HepG2 (cell line): ENCODE results near the gene COQ8A. TPM values are rescaled to one million over a fixed set of nuclear protein-coding genes. Genes with fewer than 3 reads are reported as not detected.

Experiments used
- ATAC-seq: fragments of 200-7000 bp; cut with Tn5 transposase; 3 replicates; pipeline ENCODE4 v1.9.1; 2020; ENCODE audit warnings: mild to moderate bottlenecking, moderate library complexity
- BruUV-seq: library from RNA; stranded (reverse); fragments of 400-500 nt; replicated peaks from 2 replicates; lab custom pipeline; 2021; lab: Mats Ljungman, UMichigan
- CTCF ChIA-PET: fragments of 300-600 bp; formaldehyde crosslinking; extraction: SDS; loops from one replicate; lab custom pipeline; 2021; ENCODE audit warnings: low total read pairs, inconsistent platforms, low intra/inter-chr PET ratio; lab: Yijun Ruan, JAX
- POLR2A ChIA-PET: fragments of 350-600 bp; sonication (Branson Sonifier 250); formaldehyde crosslinking; loops from one replicate; lab custom pipeline; 2020; ENCODE audit warnings: antibody characterized with exemption, inconsistent platforms; lab: Yijun Ruan, JAX
- DNase-seq: peaks from one replicate; pipeline ENCODE4 v3.0.0-alpha.2; 2015; ENCODE audit warnings: low spot score
- FAIRE-seq: peaks from 3 replicates; lab custom pipeline; 2011; peaks lifted over from hg19 to GRCh38; lab: Jason Lieb, UNC
- H2AFZ ChIP-seq: one replicate; pipeline ENCODE4 v1.6.1; 2011; ENCODE audit warnings: low read length, inconsistent platforms
- H3K27ac ChIP-seq: fragments of 300-600 bp; 3 replicates; pipeline ENCODE4 v1.8.0; 2011; ENCODE audit warnings: mixed run types, mild to moderate bottlenecking, mixed read lengths, low read length, inconsistent platforms; ENCODE audit not compliant: insufficient read depth; ENCODE audit errors: extremely low read length
- H3K27me3 ChIP-seq, 2 experiments: fragments of 200-600 bp in 1 of 2; 2 replicates in 1 of 2; 3 replicates in 1 of 2; pipeline versions ENCODE4 v1.6.0 to v1.8.0; 2011; ENCODE audit warnings: low read length in 2 of 2, mild to moderate bottlenecking in 2 of 2, moderate library complexity in 2 of 2, inconsistent platforms in 1 of 2; ENCODE audit not compliant: insufficient read depth in 2 of 2, control insufficient read depth in 1 of 2
- H3K36me3 ChIP-seq, 2 experiments: fragments of 200-600 bp in 1 of 2; replicated peaks in 1 of 2; 2 replicates in 1 of 2; 3 replicates in 1 of 2; pipeline versions ENCODE4 v1.5.1 to v1.8.0; 2011; ENCODE audit warnings: low read length in 2 of 2, inconsistent platforms in 1 of 2; ENCODE audit not compliant: insufficient read depth in 2 of 2, control insufficient read depth in 1 of 2
- H3K4me1 ChIP-seq: 2 replicates; pipeline ENCODE4 v1.5.1; 2012; ENCODE audit warnings: low read length, inconsistent platforms; ENCODE audit not compliant: insufficient read depth
- H3K4me2 ChIP-seq: 2 replicates; pipeline ENCODE4 v1.6.0; 2011; ENCODE audit warnings: low read depth, low read length, inconsistent platforms
- H3K4me3 ChIP-seq, 3 experiments: fragments of 200-600 bp in 1 of 3; sonication (generic), shearing (Covaris generic) in 1 of 3; replicated peaks in 1 of 3; 2 replicates each; pipeline ENCODE4 v1.5.1; 2011 to 2016; ENCODE audit warnings: low read length in 3 of 3, inconsistent platforms in 2 of 3, low read depth in 2 of 3, mild to moderate bottlenecking in 2 of 3, control low read depth in 1 of 3, mixed read lengths in 1 of 3; ENCODE audit not compliant: insufficient read depth in 1 of 3
- H3K79me2 ChIP-seq: one replicate; pipeline ENCODE4 v1.6.1; 2011; ENCODE audit warnings: low read length, inconsistent platforms; ENCODE audit not compliant: insufficient read depth
- H3K9ac ChIP-seq: 2 replicates; pipeline ENCODE4 v1.6.0; 2011; ENCODE audit warnings: mild to moderate bottlenecking, low read depth, low read length, inconsistent platforms; ENCODE audit not compliant: insufficient read depth
- H3K9me3 ChIP-seq: 2 replicates; pipeline ENCODE4 v1.5.1; 2012; ENCODE audit warnings: mild to moderate bottlenecking, low read length
- H4K20me1 ChIP-seq: 2 replicates; pipeline ENCODE4 v1.6.0; 2011; ENCODE audit warnings: inconsistent platforms, mild to moderate bottlenecking, low read length, moderate library complexity; ENCODE audit not compliant: insufficient read depth
- HMG20B ChIP-seq: conservative IDR thresholded peaks from 2 replicates; pipeline ENCODE4 v1.6.1; 2016; ENCODE audit warnings: missing genetic modification reagents, missing compliant biosample characterization
- MXD3 ChIP-seq: IDR thresholded peaks from 2 replicates; pipeline ENCODE4 v1.6.1; 2016; ENCODE audit warnings: mild to moderate bottlenecking, missing biosample characterization, missing genetic modification reagents
- NONO ChIP-seq, 2 experiments: fragments of 450-650 bp in 1 of 2; sonication (generic) in 1 of 2; formaldehyde crosslinking in 1 of 2; IDR thresholded peaks in 1 of 2; conservative IDR thresholded peaks in 1 of 2; 2 replicates each; pipeline versions ENCODE4 v1.6.1 to v1.8.0; 2017 to 2022; ENCODE audit warnings: mild to moderate bottlenecking in 1 of 2, missing genetic modification reagents in 1 of 2, moderate library complexity in 1 of 2
- PRDM4 ChIP-seq: sonication (generic); formaldehyde crosslinking; IDR thresholded peaks from 2 replicates; pipeline ENCODE4 v1.9.0; 2021; ENCODE audit warnings: missing genetic modification reagents, borderline replicate concordance
- ZNF546 ChIP-seq: sonication (generic); formaldehyde crosslinking; conservative IDR thresholded peaks from 2 replicates; pipeline ENCODE4 v1.8.1; 2023; ENCODE audit warnings: mild to moderate bottlenecking, missing genetic modification reagents
- WGBS: methylation state at CpG from one replicate; pipeline ENCODE4 v1.1.6; 2017; ENCODE audit warnings: low lambda C conversion rate; 5-methylcytosine and 5-hydroxymethylcytosine counted together
- in situ Hi-C: cut with HindIII; loops from 2 replicates; pipeline ENCODE4 v1.10.0; 2017; ENCODE audit warnings: low pct_unique_long_range_greater_than_20kb; ENCODE audit not compliant: extremely low pct_ligation_motif_present
- intact Hi-C: fragments of 100-400 bp; cut with micrococcal nuclease; formaldehyde crosslinking; loops from one replicate; pipeline ENCODE4 v1.10.0; 2022; ENCODE audit not compliant: unreplicated experiment
- polyA plus RNA-seq, 8 experiments: library from polyadenylated mRNA; depleted of rRNA in 3 of 8; stranded (reverse) in 7 of 8; unstranded in 1 of 8; fragments of >200 nt; fragmentation: Illumina TruSeq in 4 of 8; extraction: Trizol in 4 of 8; gene quantifications; 2 replicates each; pipeline versions ENCODE4 v1.2.1 to v1.2.3, GENCODE V29; 2011 to 2016; ENCODE audit warnings: low read depth in 4 of 8, missing spikeins in 1 of 8, mixed read lengths in 1 of 8; ENCODE audit not compliant: insufficient read depth in 1 of 8
- total RNA-seq, 5 experiments: library from RNA; depleted of rRNA; stranded (reverse); fragments of >200 nt; fragmentation: Illumina TruSeq; extraction: Trizol; gene quantifications; 2 replicates each; pipeline ENCODE4 v1.2.3, GENCODE V29; 2016; ENCODE audit warnings: low read depth in 1 of 5

The COQ8A gene
- total and polyA plus RNA-seq, 2 of the 13 experiments (the other 11 are each of a cell fraction or from before 2014, with no cell fraction given), result 60.4 to 88.7 TPM

GRCh38 chr1:226964068-226964425, 24.0 kb downstream of the COQ8A start:
- BruUV-seq, result no TSS peak
- no peak overlapping the region for H2AFZ ChIP-seq
- no peak overlapping the region for H3K27ac ChIP-seq
- WGBS, result 98% methylated on average over 4 of the region's 6 CpGs
- H3K4me1 ChIP-seq, result peaks cover 24% of the 10 kb centered on the region
- no peaks in the 10 kb centered on the region for H3K27me3 ChIP-seq
- FAIRE-seq, result no peak
- in situ Hi-C loops, result no loop called here
- peaks cover 49% of the 10 kb centered on the region for H3K79me2 ChIP-seq
- ChIA-PET CTCF (no interaction called here), POLR2A (no interaction called here)
- no peaks in the 10 kb centered on the region for H3K9me3 ChIP-seq
- intact Hi-C loops, result no loop called here
- H3K4me3 ChIP-seq, result no peak overlapping the region
- peaks cover 59% of the 10 kb centered on the region; the same call in 1 of the 2 replicates for H4K20me1 ChIP-seq
- H3K36me3 ChIP-seq, result peaks cover 17 to 46% of the 10 kb centered on the region in 2 experiments; a peak in 4 of 5 replicates
- no peak for DNase-seq
- no peak overlapping the region for H3K4me2 ChIP-seq
- no peak for ATAC-seq
- no peak overlapping the region for H3K9ac ChIP-seq
- TF ChIP-seq HMG20B (CRISPR knock-in tag) (no peak), MXD3 (no peak), PRDM4 (no peak), NONO (IDR thresholded peaks at IDR 0.05) (no peak), NONO (CRISPR knock-in tag; conservative IDR thresholded peaks at IDR 0.05) (0 out of 2 replicates have a peak, but pooled peaks have one; percentile 22), ZNF546 (no peak)
